ENCODE results near the gene LDB2. TPM values are rescaled to one million over a fixed set of nuclear protein-coding genes. Genes with fewer than 3 reads are reported as not detected.
"Not testable (repeated sequence)": the region's sequence is repeated elsewhere in the genome, so short reads cannot be mapped to it uniquely, and the experiment has no call there.

The LDB2 gene
- total and polyA plus RNA-seq, 7 donors: 7.0 to 18.9 (median 10.1) TPM

DNA sequence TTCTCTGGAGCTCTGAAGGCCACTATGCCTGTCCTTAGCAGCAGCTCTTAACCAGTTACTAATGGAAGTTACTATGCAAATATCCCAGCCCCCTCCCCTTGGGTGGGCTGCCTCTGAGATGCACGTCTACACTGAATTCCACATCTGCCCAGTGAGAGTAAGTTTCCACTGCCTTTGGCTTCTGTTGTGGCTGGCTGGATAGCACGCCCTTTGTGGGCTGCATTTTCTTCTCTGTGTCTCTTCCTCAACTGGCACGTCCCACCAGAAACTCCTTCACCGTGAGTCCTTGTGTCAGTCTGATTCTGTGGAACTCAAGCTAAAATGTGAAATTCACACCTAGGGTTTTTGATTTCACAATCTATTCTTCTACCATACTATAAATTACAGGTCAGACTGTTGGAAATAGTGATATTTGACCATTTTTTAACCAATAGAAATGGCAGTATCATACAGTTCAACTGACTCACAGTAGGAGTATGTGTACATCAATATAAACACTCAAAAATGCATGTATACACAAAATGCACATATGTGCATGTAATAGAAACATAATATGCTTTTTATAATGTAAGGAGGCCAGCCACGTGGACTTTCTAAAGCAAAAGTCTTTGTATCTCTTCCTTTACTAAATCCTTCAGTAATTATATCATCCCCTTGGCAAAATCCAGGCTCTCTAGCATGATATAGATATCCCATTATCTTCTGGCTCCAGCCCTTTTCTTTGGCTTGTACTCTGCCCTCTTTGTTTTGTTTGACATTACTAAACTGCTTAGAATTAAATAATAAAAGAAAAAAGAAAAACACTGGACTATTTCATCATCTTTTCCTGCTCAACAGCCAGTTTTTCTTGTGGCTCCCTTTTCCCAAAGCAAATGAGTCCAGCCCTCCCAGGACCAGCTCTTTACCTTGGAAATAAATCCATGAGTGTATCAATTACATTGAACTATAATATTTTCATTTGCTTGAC lies 33.2 kb upstream of the LDB2 start:
- DNase-seq (no peak), ATAC-seq (no peak)
- Histone ChIP-seq H3K9me3 (no peaks in the 10 kb centered on the region), H3K27me3 (ENCODE audit: insufficient read depth in 3 of 3, low read length in 2 of 3) (no peaks in the 10 kb centered on the region), H3K36me3 (ENCODE audit: insufficient read depth in 1 of 2, low read depth in 1 of 2) (no peaks in the 10 kb centered on the region), H3K4me1 (no peaks in the 10 kb centered on the region), H3K27ac (no peak overlapping the region), H3K4me3 (no peak overlapping the region)
- 59 to 69% (median 65%) methylated on average over 5 of the region's 5 CpGs for WGBS, 3 donors
- intact Hi-C loops (cut with DNase I): no loop called here
- TF ChIP-seq, protein P1, sequence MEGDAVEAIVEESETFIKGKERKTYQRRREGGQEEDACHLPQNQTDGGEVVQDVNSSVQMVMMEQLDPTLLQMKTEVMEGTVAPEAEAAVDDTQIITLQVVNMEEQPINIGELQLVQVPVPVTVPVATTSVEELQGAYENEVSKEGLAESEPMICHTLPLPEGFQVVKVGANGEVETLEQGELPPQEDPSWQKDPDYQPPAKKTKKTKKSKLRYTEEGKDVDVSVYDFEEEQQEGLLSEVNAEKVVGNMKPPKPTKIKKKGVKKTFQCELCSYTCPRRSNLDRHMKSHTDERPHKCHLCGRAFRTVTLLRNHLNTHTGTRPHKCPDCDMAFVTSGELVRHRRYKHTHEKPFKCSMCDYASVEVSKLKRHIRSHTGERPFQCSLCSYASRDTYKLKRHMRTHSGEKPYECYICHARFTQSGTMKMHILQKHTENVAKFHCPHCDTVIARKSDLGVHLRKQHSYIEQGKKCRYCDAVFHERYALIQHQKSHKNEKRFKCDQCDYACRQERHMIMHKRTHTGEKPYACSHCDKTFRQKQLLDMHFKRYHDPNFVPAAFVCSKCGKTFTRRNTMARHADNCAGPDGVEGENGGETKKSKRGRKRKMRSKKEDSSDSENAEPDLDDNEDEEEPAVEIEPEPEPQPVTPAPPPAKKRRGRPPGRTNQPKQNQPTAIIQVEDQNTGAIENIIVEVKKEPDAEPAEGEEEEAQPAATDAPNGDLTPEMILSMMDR (IDR thresholded peaks at IDR 0.05): no peak

DNA sequence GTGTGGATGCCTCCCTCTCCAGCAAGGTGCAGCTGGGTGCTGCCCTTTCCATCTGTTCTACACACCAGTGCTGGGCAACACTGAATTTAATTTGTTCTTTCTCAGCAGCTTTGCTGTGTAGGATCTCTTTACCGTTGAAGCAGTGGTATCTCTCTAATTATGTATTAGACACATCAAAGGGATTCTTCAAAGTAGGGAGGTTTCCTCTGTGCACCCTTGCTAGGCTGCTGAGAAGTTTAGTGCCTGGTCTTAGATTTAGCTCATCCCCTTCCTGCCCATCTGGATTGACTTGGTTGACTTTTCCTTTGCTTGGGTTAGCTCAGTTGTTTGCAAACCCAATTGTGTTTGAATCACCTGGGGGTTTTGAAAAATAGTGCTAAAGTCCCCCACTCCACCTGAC lies 27.8 kb upstream of the LDB2 start:
- DNase-seq (no peak), ATAC-seq (no peak)
- Histone ChIP-seq H3K4me1 (no peaks in the 10 kb centered on the region), H3K36me3 (ENCODE audit: insufficient read depth in 1 of 2, low read depth in 1 of 2) (no peaks in the 10 kb centered on the region), H3K27me3 (ENCODE audit: insufficient read depth in 3 of 3, low read length in 2 of 3) (no peaks in the 10 kb centered on the region), H3K27ac (no peak overlapping the region), H3K9me3 (no peaks in the 10 kb centered on the region), H3K4me3 (no peak overlapping the region)
- 33 to 58% (median 56%) methylated on average over 1 of the region's 1 CpG for WGBS, 3 donors
- TF ChIP-seq, protein P1 (IDR thresholded peaks at IDR 0.05): no peak
- intact Hi-C loops (cut with DNase I): no loop called here

DNA sequence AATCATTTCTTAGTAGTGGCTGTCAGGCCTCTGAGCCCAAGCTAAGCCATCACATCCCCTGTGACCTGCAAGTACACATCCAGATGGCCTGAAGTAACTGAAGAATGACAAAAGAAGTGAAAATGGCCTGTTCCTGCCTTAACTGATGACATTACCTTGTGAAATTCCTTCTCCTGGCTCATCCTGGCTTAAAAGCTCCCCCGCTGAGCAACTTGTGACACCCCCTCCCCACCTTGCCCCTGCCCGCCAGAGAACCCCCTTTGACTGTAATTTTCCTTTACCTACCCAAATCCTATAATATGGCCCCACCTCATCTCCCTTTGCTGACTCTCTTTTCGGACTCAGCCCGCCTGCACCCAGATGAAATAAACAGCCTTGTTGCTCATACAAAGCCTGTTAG lies 20.3 kb upstream of the LDB2 start:
- H3K36me3 ChIP-seq (ENCODE audit: insufficient read depth in 1 of 2, low read depth in 1 of 2); H3K27ac ChIP-seq; intact Hi-C loops (cut with DNase I); H3K9me3 ChIP-seq; DNase-seq; ATAC-seq; H3K27me3 ChIP-seq (ENCODE audit: insufficient read depth in 3 of 3, low read length in 2 of 3); H3K4me3 ChIP-seq; H3K4me1 ChIP-seq: not testable (repeated sequence)
- WGBS, 3 donors: 87 to 95% (median 91%) methylated on average over 4 of the region's 4 CpGs

DNA sequence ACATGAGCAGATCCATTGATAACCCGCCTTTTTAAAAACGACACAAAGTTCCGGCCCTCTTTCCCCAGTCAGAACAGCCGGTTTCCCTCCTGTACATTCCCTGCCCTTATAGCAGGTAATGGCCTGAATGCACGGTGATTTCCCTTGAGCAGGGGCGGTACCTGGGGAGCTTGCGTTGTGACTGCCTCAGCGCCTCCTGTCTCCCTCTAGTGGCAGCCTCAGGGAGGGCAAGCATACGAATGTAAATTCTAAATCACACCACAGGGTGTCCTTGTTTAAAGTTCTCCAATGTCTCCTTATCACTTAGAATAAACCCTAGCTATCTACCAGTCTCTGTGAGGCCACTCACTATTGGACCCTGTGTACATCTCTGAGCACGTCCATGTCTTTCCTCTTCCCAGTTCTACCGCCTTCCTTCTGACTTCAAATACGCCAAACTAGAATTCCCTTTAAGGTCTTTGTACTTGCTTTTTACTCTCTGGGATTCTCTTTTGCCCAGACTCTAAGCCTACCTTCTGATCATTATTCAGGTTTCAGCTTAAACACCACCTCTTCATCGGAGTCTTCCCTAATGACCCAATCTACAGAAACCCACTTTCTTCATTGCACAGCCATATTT lies 18.4 kb upstream of the LDB2 start:
- TF ChIP-seq, protein P1 (IDR thresholded peaks at IDR 0.05): peak; percentile 43
- no peaks in the 10 kb centered on the region for H3K9me3 ChIP-seq
- no peak overlapping the region for H3K27ac ChIP-seq
- intact Hi-C loops (cut with DNase I): no loop called here
- H3K27me3 ChIP-seq (ENCODE audit: insufficient read depth in 3 of 3, low read length in 2 of 3): no peaks in the 10 kb centered on the region
- H3K4me3 ChIP-seq: no peak overlapping the region
- no peaks in the 10 kb centered on the region for H3K4me1 ChIP-seq
- WGBS, 3 donors: 78 to 80% (median 79%) methylated on average over 13 of the region's 13 CpGs
- H3K36me3 ChIP-seq (ENCODE audit: insufficient read depth in 1 of 2, low read depth in 1 of 2): no peaks in the 10 kb centered on the region
- DNase-seq (no peak), ATAC-seq (no peak)

DNA sequence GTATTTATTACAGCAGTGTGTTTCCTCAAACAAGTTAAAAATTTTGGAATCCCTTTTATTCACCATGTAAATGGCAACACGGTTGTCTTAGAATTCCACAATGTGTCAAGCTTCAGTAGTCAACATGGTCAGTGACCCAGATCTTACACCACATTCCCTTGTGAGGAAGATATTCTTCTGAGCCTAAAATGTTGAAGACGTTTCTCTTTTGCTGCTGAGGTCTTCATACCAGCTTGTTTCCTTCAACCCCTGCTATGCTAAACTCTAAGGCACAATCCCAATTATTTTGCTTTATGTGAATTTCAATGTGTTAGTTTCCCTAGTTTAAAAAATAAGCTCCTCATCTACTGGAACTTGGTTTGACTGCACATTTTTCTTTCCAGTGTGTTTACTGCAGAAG lies 17.6 kb upstream of the LDB2 start:
- H3K9me3 ChIP-seq: no peaks in the 10 kb centered on the region
- no peak overlapping the region for H3K27ac ChIP-seq
- TF ChIP-seq, protein P1 (IDR thresholded peaks at IDR 0.05): no peak
- H3K4me3 ChIP-seq: no peak overlapping the region
- H3K4me1 ChIP-seq: no peaks in the 10 kb centered on the region
- no peaks in the 10 kb centered on the region for H3K27me3 ChIP-seq (ENCODE audit: insufficient read depth in 3 of 3, low read length in 2 of 3)
- WGBS, 3 donors: 21 to 57% (median 52%) methylated on average over 2 of the region's 2 CpGs
- intact Hi-C loops (cut with DNase I): no loop called here
- ATAC-seq: no peak
- DNase-seq: no peak
- H3K36me3 ChIP-seq (ENCODE audit: insufficient read depth in 1 of 2, low read depth in 1 of 2): no peaks in the 10 kb centered on the region

All from psoas muscle (tissue), 8 donors.